Stimulated activated CD8-positive, alpha-beta memory T cell treated with anti-CD3 and anti-CD28 coated beads, Interleukin-7, amount 100 ng/mL, for 4 hours (primary cell): Measurements from ENCODE around the gene SLC16A13.

Source experiments
- DNase-seq, 2 donors: peaks; one replicate each; pipeline ENCODE4 v3.0.0-alpha.2; 2020; ENCODE audit warnings: low read depth in 2 of 2

Gene SLC16A13

GRCh38 chr17:7011942-7012254 is 23.9 kb upstream of the SLC16A13 start:
- no peak for DNase-seq

GRCh38 chr17:7014261-7014994 is 21.4 kb upstream of the SLC16A13 start:
- DNase-seq = peak; percentile 95 to 99

- DNase-seq = peak; percentile 75 to 77
Measured at GRCh38 chr17:7014995-7015958, 20.5 kb upstream of the SLC16A13 start.

- no peak for DNase-seq
Measured at GRCh38 chr17:7016418-7016817, 19.4 kb upstream of the SLC16A13 start.

GRCh38 chr17:7016886-7017826 is 18.7 kb upstream of the SLC16A13 start:
- DNase-seq = no peak

- DNase-seq = no peak
Measured at GRCh38 chr17:7017827-7018200, 18.0 kb upstream of the SLC16A13 start.

GRCh38 chr17:7018331-7018964 is 17.4 kb upstream of the SLC16A13 start:
- DNase-seq = no peak

GRCh38 chr17:7019367-7019766 is 16.4 kb upstream of the SLC16A13 start:
- DNase-seq = no peak

GRCh38 chr17:7019839-7020519 is 15.8 kb upstream of the SLC16A13 start:
- DNase-seq = no peak

- DNase-seq = no peak
Measured at GRCh38 chr17:7020894-7021664, 14.7 kb upstream of the SLC16A13 start.

- DNase-seq = peak in 1 of 2 donors; percentile 67
Measured at GRCh38 chr17:7021993-7022778, 13.6 kb upstream of the SLC16A13 start.

GRCh38 chr17:7022781-7023571 is 12.8 kb upstream of the SLC16A13 start, which contains the start of gene BCL6B:
TSS of gene BCL6B (plus strand) at chr17:7023050. CDS start at chr17:7023672, 622 bp downstream.
- DNase-seq = no peak

- peak; percentile 88 to 92 for DNase-seq
Measured at GRCh38 chr17:7023576-7024401, 12.0 kb upstream of the SLC16A13 start.

GRCh38 chr17:7024402-7024785 is 11.4 kb upstream of the SLC16A13 start:
- no peak for DNase-seq

GRCh38 chr17:7025245-7025644 is 10.6 kb upstream of the SLC16A13 start:
- DNase-seq = no peak

- no peak for DNase-seq
Measured at GRCh38 chr17:7026471-7027115, 9.2 kb upstream of the SLC16A13 start.

- DNase-seq = no peak
Measured at GRCh38 chr17:7027335-7027734, 8.5 kb upstream of the SLC16A13 start.
